Spinal cord (tissue), 10 donors: ENCODE measurements around the gene GRIK3. TPM values are rescaled to one million over a fixed set of nuclear protein-coding genes. Genes with fewer than 3 reads are reported as not detected.

Source experiments
- DNase-seq, 6 donors: peaks; one replicate each; pipeline versions ENCODE4 v3.0.0 to v3.0.0-alpha.2; 2013 to 2015; ENCODE audit warnings: low spot score in 6 of 6, low read depth in 4 of 6
- H3K27ac ChIP-seq: one replicate; pipeline ENCODE4 v1.5.1; 2013; ENCODE audit warnings: low read depth, low read length, control low read depth
- H3K27me3 ChIP-seq: one replicate; pipeline ENCODE4 v1.6.1; 2013; ENCODE audit warnings: low read length; ENCODE audit not compliant: control insufficient read depth, insufficient read depth
- H3K36me3 ChIP-seq: one replicate; pipeline ENCODE4 v1.6.1; 2013; ENCODE audit warnings: low read length; ENCODE audit not compliant: control insufficient read depth, insufficient read depth
- H3K4me1 ChIP-seq: one replicate; pipeline ENCODE4 v1.6.1; 2013; ENCODE audit warnings: low read length; ENCODE audit not compliant: control insufficient read depth, insufficient read depth
- H3K4me3 ChIP-seq: one replicate; pipeline ENCODE4 v1.5.1; 2013; ENCODE audit warnings: low read depth, low read length, control low read depth
- H3K9me3 ChIP-seq: one replicate; pipeline ENCODE4 v1.6.1; 2013; ENCODE audit warnings: low read length; ENCODE audit not compliant: control insufficient read depth, insufficient read depth
- WGBS: methylation state at CpG from one replicate; pipeline ENCODE4 v1.1.5; 2013; ENCODE audit warnings: missing lambda C conversion rate; ENCODE audit not compliant: insufficient coverage; 5-methylcytosine and 5-hydroxymethylcytosine counted together
- polyA plus RNA-seq, 2 donors: library from polyadenylated mRNA; unstranded; fragments of 120-200 nt; gene quantifications; one replicate each; pipeline ENCODE4 v1.2.1, GENCODE V29; 2013; ENCODE audit not compliant: insufficient read length in 2 of 2
- total RNA-seq, 2 donors: library from RNA; depleted of rRNA in 1 of 2; stranded (reverse); fragments of 120-200 nt in 1 of 2; fragments of >200 nt in 1 of 2; gene quantifications; one replicate each; pipeline versions ENCODE4 v1.2.3 to v1.2.4, GENCODE V29; 2013 to 2014
- donor health status: healthy.

The GRIK3 gene
- total and polyA plus RNA-seq, 4 donors = 18.5 to 43.6 (median 31.3) TPM

GRCh38 chr1:36839485-36839884 lies 194.8 kb downstream of the GRIK3 start:
- DNase-seq = no peak
- H3K36me3 ChIP-seq = peaks cover 22% of the 10 kb centered on the region
- H3K27me3 ChIP-seq = peaks cover 2% of the 10 kb centered on the region
- no peak overlapping the region for H3K4me3 ChIP-seq
- 96% methylated on average over 2 of the region's 2 CpGs for WGBS
- H3K4me1 ChIP-seq = peaks cover 30% of the 10 kb centered on the region
- no peak overlapping the region for H3K27ac ChIP-seq
- H3K9me3 ChIP-seq = no peaks in the 10 kb centered on the region

GRCh38 chr1:36838888-36839287 lies 195.4 kb downstream of the GRIK3 start:
- H3K4me3 ChIP-seq = no peak overlapping the region
- peaks cover 30% of the 10 kb centered on the region for H3K4me1 ChIP-seq
- WGBS = 46% methylated on average over 2 of the region's 8 CpGs
- H3K9me3 ChIP-seq = no peaks in the 10 kb centered on the region
- no peak for DNase-seq
- H3K36me3 ChIP-seq = peaks cover 23% of the 10 kb centered on the region
- peaks cover 2% of the 10 kb centered on the region for H3K27me3 ChIP-seq
- no peak overlapping the region for H3K27ac ChIP-seq

GRCh38 chr1:36836916-36837315 lies 197.4 kb downstream of the GRIK3 start:
- H3K36me3 ChIP-seq = peaks cover 21% of the 10 kb centered on the region
- H3K4me3 ChIP-seq = no peak overlapping the region
- no peaks in the 10 kb centered on the region for H3K9me3 ChIP-seq
- H3K27me3 ChIP-seq = peaks cover 4% of the 10 kb centered on the region
- DNase-seq = no peak
- peaks cover 32% of the 10 kb centered on the region for H3K4me1 ChIP-seq
- no peak overlapping the region for H3K27ac ChIP-seq
- 51% methylated on average over 3 of the region's 3 CpGs for WGBS

GRCh38 chr1:36836196-36836883 lies 198.0 kb downstream of the GRIK3 start:
- no peak overlapping the region for H3K27ac ChIP-seq
- H3K4me3 ChIP-seq = no peak overlapping the region
- no peaks in the 10 kb centered on the region for H3K9me3 ChIP-seq
- peaks cover 16% of the 10 kb centered on the region for H3K36me3 ChIP-seq
- WGBS = 42% methylated on average over 10 of the region's 11 CpGs
- peaks cover 4% of the 10 kb centered on the region for H3K27me3 ChIP-seq
- peaks cover 34% of the 10 kb centered on the region for H3K4me1 ChIP-seq
- peak in 3 of 6 donors; percentile 28 to 70 (median 46) for DNase-seq

GRCh38 chr1:36835696-36836095 lies 198.6 kb downstream of the GRIK3 start:
- Histone ChIP-seq H3K27ac (no peak overlapping the region), H3K27me3 (peaks cover 4% of the 10 kb centered on the region), H3K36me3 (peaks cover 11% of the 10 kb centered on the region), H3K4me1 (peaks cover 40% of the 10 kb centered on the region), H3K4me3 (no peak overlapping the region), H3K9me3 (no peaks in the 10 kb centered on the region)
- no peak for DNase-seq
- 75% methylated on average over 4 of the region's 4 CpGs for WGBS

GRCh38 chr1:36835017-36835695 lies 199.2 kb downstream of the GRIK3 start:
- WGBS = 63% methylated on average over 4 of the region's 4 CpGs

GRCh38 chr1:36834586-36834985 lies 199.7 kb downstream of the GRIK3 start:
- Histone ChIP-seq H3K27me3 (peaks cover 4% of the 10 kb centered on the region), H3K4me1 (peaks cover 41% of the 10 kb centered on the region), H3K4me3 (no peak overlapping the region), H3K9me3 (no peaks in the 10 kb centered on the region), H3K36me3 (peaks cover 7% of the 10 kb centered on the region), H3K27ac (no peak overlapping the region)
- 99% methylated on average over 4 of the region's 5 CpGs for WGBS
- no peak for DNase-seq

More at GRCh38 chr1:36835017-36835695, 199.2 kb downstream of the GRIK3 start:
- peaks cover 41% of the 10 kb centered on the region for H3K4me1 ChIP-seq
- H3K27ac ChIP-seq = no peak overlapping the region
- peaks cover 4% of the 10 kb centered on the region for H3K27me3 ChIP-seq
- H3K9me3 ChIP-seq = no peaks in the 10 kb centered on the region
- H3K36me3 ChIP-seq = peaks cover 11% of the 10 kb centered on the region
- no peak overlapping the region for H3K4me3 ChIP-seq
- DNase-seq = no peak

- Histone ChIP-seq H3K4me3 (no peak overlapping the region), H3K27ac (no peak overlapping the region), H3K4me1 (peaks cover 26% of the 10 kb centered on the region), H3K27me3 (peaks cover 2% of the 10 kb centered on the region), H3K9me3 (no peaks in the 10 kb centered on the region), H3K36me3 (peaks cover 4% of the 10 kb centered on the region)
- WGBS = 60% methylated on average over 5 of the region's 9 CpGs
- DNase-seq = peak in 2 of 6 donors; percentile 37 to 66
These were observed 203.0 kb downstream of the GRIK3 start for GRCh38 chr1:36831186-36831810.

- Histone ChIP-seq H3K27ac (no peak overlapping the region), H3K36me3 (peaks cover 10% of the 10 kb centered on the region), H3K4me1 (peaks cover 14% of the 10 kb centered on the region), H3K27me3 (peaks cover 2% of the 10 kb centered on the region), H3K4me3 (no peak overlapping the region), H3K9me3 (no peaks in the 10 kb centered on the region)
- no peak for DNase-seq
- 70% methylated on average over 1 of the region's 4 CpGs for WGBS
These were observed 204.4 kb downstream of the GRIK3 start for GRCh38 chr1:36829961-36830360.
